Stimulated activated CD8-positive, alpha-beta memory T cell treated with anti-CD3 and anti-CD28 coated beads, Interleukin-15, amount 100 ng/mL, for 1 hour (primary cell): ENCODE data around the gene ALDH16A1.
"Not testable (repeated sequence)": the region's sequence is repeated elsewhere in the genome, so short reads cannot be mapped to it uniquely, and the experiment has no call there.

Experiments used
- DNase-seq: peaks from one replicate; pipeline ENCODE4 v3.0.0-alpha.2; 2020; ENCODE audit warnings: low read depth

Gene ALDH16A1

GRCh38 chr19:49465371-49465770, 12.3 kb downstream of the ALDH16A1 start:
- no peak for DNase-seq

- no peak for DNase-seq
Observed at GRCh38 chr19:49468199-49468598, 15.2 kb downstream of the ALDH16A1 start.

GRCh38 chr19:49468746-49469447, 15.9 kb downstream of the ALDH16A1 start:
- peak; percentile 71 for DNase-seq

GRCh38 chr19:49469828-49470614, 17.0 kb downstream of the ALDH16A1 start:
- DNase-seq, result peak; percentile 55

- no peak for DNase-seq
Observed at GRCh38 chr19:49470615-49470978, 17.6 kb downstream of the ALDH16A1 start.

- no peak for DNase-seq
Observed at GRCh38 chr19:49472936-49473335, 19.9 kb downstream of the ALDH16A1 start.

GRCh38 chr19:49473501-49473867, 20.5 kb downstream of the ALDH16A1 start:
- DNase-seq, result not testable (repeated sequence)

- peak; percentile 77 for DNase-seq
Observed at GRCh38 chr19:49473868-49474541, 21.0 kb downstream of the ALDH16A1 start, which contains the start of gene FLT3LG. Gene FLT3LG (plus strand): TSS chr19:49474215. CDS start chr19:49474640, 425 bp downstream.

GRCh38 chr19:49474542-49474924, 21.5 kb downstream of the ALDH16A1 start:
- DNase-seq, result no peak

- no peak for DNase-seq
Observed at GRCh38 chr19:49475191-49475917, 22.3 kb downstream of the ALDH16A1 start.

GRCh38 chr19:49475995-49476880, 23.2 kb downstream of the ALDH16A1 start:
- no peak for DNase-seq

GRCh38 chr19:49479975-49480628, 27.1 kb downstream of the ALDH16A1 start:
- DNase-seq, result no peak

- DNase-seq, result no peak
Observed at GRCh38 chr19:49481020-49481683, 28.1 kb downstream of the ALDH16A1 start.

GRCh38 chr19:49486232-49486631, 33.2 kb downstream of the ALDH16A1 start:
- no peak for DNase-seq

GRCh38 chr19:49486710-49487276, 33.8 kb downstream of the ALDH16A1 start:
- DNase-seq, result no peak

GRCh38 chr19:49487277-49488045, 34.4 kb downstream of the ALDH16A1 start, which contains the start of gene RPL13A:
Gene RPL13A (plus strand): TSS chr19:49487608. CDS start chr19:49487630, 22 bp downstream.
- peak; percentile 98 for DNase-seq

- no peak for DNase-seq
Observed at GRCh38 chr19:49488046-49488862, 35.2 kb downstream of the ALDH16A1 start.
